ENCODE results near the gene MEGF6.

The MEGF6 gene

GRCh38 chr1:3476666-3477065 is 134.6 kb downstream of the MEGF6 start:
- no peaks in the 10 kb centered on the region for H3K4me1 Mint-ChIP-seq
- no peaks in the 10 kb centered on the region for H3K9me3 Mint-ChIP-seq
- no peaks in the 10 kb centered on the region for H3K27me3 Mint-ChIP-seq
- H3K36me3 Mint-ChIP-seq (ENCODE audit: low read depth): no peaks in the 10 kb centered on the region
- no peak overlapping the region for H3K4me3 Mint-ChIP-seq
- ATAC-seq (no peak), DNase-seq (no peak)
- no peak overlapping the region for H3K27ac Mint-ChIP-seq

GRCh38 chr1:3475839-3476573 is 135.3 kb downstream of the MEGF6 start:
- no peak for ATAC-seq
- no peak for DNase-seq
- Mint-ChIP-seq H3K4me1 (no peaks in the 10 kb centered on the region), H3K9me3 (no peaks in the 10 kb centered on the region), H3K27ac (no peak overlapping the region), H3K36me3 (ENCODE audit: low read depth) (no peaks in the 10 kb centered on the region), H3K27me3 (no peaks in the 10 kb centered on the region), H3K4me3 (no peak overlapping the region)

GRCh38 chr1:3474421-3474820 is 136.9 kb downstream of the MEGF6 start:
- no peak overlapping the region for H3K27ac Mint-ChIP-seq
- no peaks in the 10 kb centered on the region for H3K9me3 Mint-ChIP-seq
- H3K4me1 Mint-ChIP-seq: no peaks in the 10 kb centered on the region
- H3K27me3 Mint-ChIP-seq: no peaks in the 10 kb centered on the region
- no peaks in the 10 kb centered on the region for H3K36me3 Mint-ChIP-seq (ENCODE audit: low read depth)
- no peak for ATAC-seq
- no peak for DNase-seq
- H3K4me3 Mint-ChIP-seq: no peak overlapping the region

- DNase-seq: no peak
- no peak overlapping the region for H3K4me3 Mint-ChIP-seq
- no peaks in the 10 kb centered on the region for H3K9me3 Mint-ChIP-seq
- H3K27ac Mint-ChIP-seq: no peak overlapping the region
- H3K4me1 Mint-ChIP-seq: no peaks in the 10 kb centered on the region
- H3K27me3 Mint-ChIP-seq: no peaks in the 10 kb centered on the region
- ATAC-seq: no peak
- no peaks in the 10 kb centered on the region for H3K36me3 Mint-ChIP-seq (ENCODE audit: low read depth)
These were observed 137.3 kb downstream of the MEGF6 start for GRCh38 chr1:3474016-3474415.

GRCh38 chr1:3473381-3473844 is 137.9 kb downstream of the MEGF6 start:
- DNase-seq (no peak), ATAC-seq (no peak)
- Mint-ChIP-seq H3K4me3 (no peak overlapping the region), H3K9me3 (no peaks in the 10 kb centered on the region), H3K36me3 (ENCODE audit: low read depth) (no peaks in the 10 kb centered on the region), H3K4me1 (no peaks in the 10 kb centered on the region), H3K27me3 (no peaks in the 10 kb centered on the region), H3K27ac (no peak overlapping the region)

- Mint-ChIP-seq H3K4me1 (no peaks in the 10 kb centered on the region), H3K36me3 (ENCODE audit: low read depth) (no peaks in the 10 kb centered on the region), H3K27me3 (no peaks in the 10 kb centered on the region), H3K9me3 (no peaks in the 10 kb centered on the region), H3K4me3 (no peak overlapping the region), H3K27ac (no peak overlapping the region)
- ATAC-seq (no peak), DNase-seq (no peak)
These were observed 138.4 kb downstream of the MEGF6 start for GRCh38 chr1:3472906-3473305.

GRCh38 chr1:3472088-3472850 is 139.0 kb downstream of the MEGF6 start:
- Mint-ChIP-seq H3K36me3 (ENCODE audit: low read depth) (no peaks in the 10 kb centered on the region), H3K4me1 (no peaks in the 10 kb centered on the region), H3K27ac (no peak overlapping the region), H3K4me3 (no peak overlapping the region), H3K27me3 (no peaks in the 10 kb centered on the region), H3K9me3 (no peaks in the 10 kb centered on the region)
- DNase-seq (no peak), ATAC-seq (no peak)

- H3K36me3 Mint-ChIP-seq (ENCODE audit: low read depth): no peaks in the 10 kb centered on the region
- no peak overlapping the region for H3K4me3 Mint-ChIP-seq
- DNase-seq: no peak
- ATAC-seq: no peak
- no peaks in the 10 kb centered on the region for H3K4me1 Mint-ChIP-seq
- no peaks in the 10 kb centered on the region for H3K27me3 Mint-ChIP-seq
- no peaks in the 10 kb centered on the region for H3K9me3 Mint-ChIP-seq
- H3K27ac Mint-ChIP-seq: no peak overlapping the region
These were observed 139.8 kb downstream of the MEGF6 start for GRCh38 chr1:3471356-3472087.

GRCh38 chr1:3470650-3471355 is 140.5 kb downstream of the MEGF6 start:
- ATAC-seq (no peak), DNase-seq (no peak)
- no peaks in the 10 kb centered on the region for H3K27me3 Mint-ChIP-seq
- H3K36me3 Mint-ChIP-seq (ENCODE audit: low read depth): no peaks in the 10 kb centered on the region
- no peaks in the 10 kb centered on the region for H3K4me1 Mint-ChIP-seq
- H3K4me3 Mint-ChIP-seq: no peak overlapping the region
- H3K9me3 Mint-ChIP-seq: no peaks in the 10 kb centered on the region
- no peak overlapping the region for H3K27ac Mint-ChIP-seq

GRCh38 chr1:3469849-3470649 is 141.3 kb downstream of the MEGF6 start:
- Mint-ChIP-seq H3K36me3 (ENCODE audit: low read depth) (no peaks in the 10 kb centered on the region), H3K4me1 (no peaks in the 10 kb centered on the region), H3K4me3 (no peak overlapping the region), H3K27me3 (no peaks in the 10 kb centered on the region), H3K27ac (no peak overlapping the region), H3K9me3 (no peaks in the 10 kb centered on the region)
- ATAC-seq (no peak), DNase-seq (no peak)

GRCh38 chr1:3469104-3469848 is 142.0 kb downstream of the MEGF6 start:
- Mint-ChIP-seq H3K27me3 (no peaks in the 10 kb centered on the region), H3K27ac (no peak overlapping the region), H3K36me3 (ENCODE audit: low read depth) (no peaks in the 10 kb centered on the region), H3K4me3 (no peak overlapping the region), H3K4me1 (no peaks in the 10 kb centered on the region), H3K9me3 (no peaks in the 10 kb centered on the region)
- ATAC-seq: no peak
- no peak for DNase-seq

GRCh38 chr1:3468236-3469103 is 142.8 kb downstream of the MEGF6 start:
- no peaks in the 10 kb centered on the region for H3K9me3 Mint-ChIP-seq
- no peak overlapping the region for H3K4me3 Mint-ChIP-seq
- no peaks in the 10 kb centered on the region for H3K27me3 Mint-ChIP-seq
- DNase-seq: no peak
- no peaks in the 10 kb centered on the region for H3K4me1 Mint-ChIP-seq
- no peak for ATAC-seq
- no peak overlapping the region for H3K27ac Mint-ChIP-seq
- H3K36me3 Mint-ChIP-seq (ENCODE audit: low read depth): no peaks in the 10 kb centered on the region
